IPS-18c (cell line): Measurements from ENCODE around the gene CBX6.

ENCODE experiments used
- H3K4me3 ChIP-seq: 2 replicates; pipeline ENCODE4 v1.7.0; 2013; ENCODE audit warnings: low read depth, mild to moderate bottlenecking, low read length, moderate library complexity; ENCODE audit not compliant: insufficient read depth
- H3K9me3 ChIP-seq: one replicate; pipeline ENCODE4 v1.6.1; 2013; ENCODE audit warnings: mild to moderate bottlenecking, low read length, moderate library complexity; ENCODE audit not compliant: control insufficient read depth, insufficient read depth

Gene CBX6

DNA sequence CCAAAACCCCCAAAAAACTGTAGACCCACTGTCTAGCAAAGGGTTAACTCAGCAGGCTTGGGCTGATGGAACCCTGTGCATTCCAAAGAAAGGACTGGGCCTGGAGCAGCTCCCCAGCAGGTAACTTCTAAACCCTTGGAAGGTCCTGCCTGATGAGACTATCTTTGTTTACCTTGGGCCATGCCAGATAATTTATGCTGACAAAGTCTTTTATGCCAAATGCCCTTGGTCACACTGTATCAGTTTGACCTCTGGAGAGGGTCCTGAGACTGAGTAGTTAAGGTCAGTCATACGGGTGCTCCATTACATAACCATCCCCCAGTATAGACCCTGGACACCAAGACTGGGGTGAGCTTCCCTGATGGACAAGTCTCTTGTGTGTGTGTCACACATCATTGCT lies 56.2 kb downstream of the CBX6 start:
- Histone ChIP-seq H3K4me3 (no peak overlapping the region), H3K9me3 (no peaks in the 10 kb centered on the region)
